ENCODE results near the gene TMEM94.
"Not testable (repeated sequence)": the region's sequence is repeated elsewhere in the genome, so short reads cannot be mapped to it uniquely, and the experiment has no call there.

Gene TMEM94

GRCh38 chr17:75445296-75445695 is 11.1 kb upstream of the TMEM94 start:
- no peak for DNase-seq (ENCODE audit: low read depth, low spot score)

DNA sequence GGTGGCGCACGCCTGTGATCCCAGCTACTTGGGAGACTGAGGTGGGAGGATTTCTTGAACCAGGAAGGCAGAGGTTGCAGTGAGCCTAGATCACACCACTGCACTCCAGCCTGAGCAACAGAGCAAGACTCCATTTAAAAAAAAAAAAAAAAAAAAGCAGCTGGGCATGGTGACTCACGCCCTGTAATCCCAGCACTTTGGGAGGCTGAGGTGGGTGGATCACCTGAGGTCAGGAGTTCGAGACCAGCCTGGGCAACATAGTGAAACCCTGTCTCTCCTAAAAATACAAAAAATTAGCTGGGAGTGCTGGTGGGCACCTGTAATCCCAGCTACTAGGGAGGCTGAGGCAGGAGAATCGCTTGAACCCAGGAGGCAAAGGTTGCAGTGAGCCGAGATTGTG is 10.5 kb upstream of the TMEM94 start:
- not testable (repeated sequence) for DNase-seq (ENCODE audit: low read depth, low spot score)

DNA sequence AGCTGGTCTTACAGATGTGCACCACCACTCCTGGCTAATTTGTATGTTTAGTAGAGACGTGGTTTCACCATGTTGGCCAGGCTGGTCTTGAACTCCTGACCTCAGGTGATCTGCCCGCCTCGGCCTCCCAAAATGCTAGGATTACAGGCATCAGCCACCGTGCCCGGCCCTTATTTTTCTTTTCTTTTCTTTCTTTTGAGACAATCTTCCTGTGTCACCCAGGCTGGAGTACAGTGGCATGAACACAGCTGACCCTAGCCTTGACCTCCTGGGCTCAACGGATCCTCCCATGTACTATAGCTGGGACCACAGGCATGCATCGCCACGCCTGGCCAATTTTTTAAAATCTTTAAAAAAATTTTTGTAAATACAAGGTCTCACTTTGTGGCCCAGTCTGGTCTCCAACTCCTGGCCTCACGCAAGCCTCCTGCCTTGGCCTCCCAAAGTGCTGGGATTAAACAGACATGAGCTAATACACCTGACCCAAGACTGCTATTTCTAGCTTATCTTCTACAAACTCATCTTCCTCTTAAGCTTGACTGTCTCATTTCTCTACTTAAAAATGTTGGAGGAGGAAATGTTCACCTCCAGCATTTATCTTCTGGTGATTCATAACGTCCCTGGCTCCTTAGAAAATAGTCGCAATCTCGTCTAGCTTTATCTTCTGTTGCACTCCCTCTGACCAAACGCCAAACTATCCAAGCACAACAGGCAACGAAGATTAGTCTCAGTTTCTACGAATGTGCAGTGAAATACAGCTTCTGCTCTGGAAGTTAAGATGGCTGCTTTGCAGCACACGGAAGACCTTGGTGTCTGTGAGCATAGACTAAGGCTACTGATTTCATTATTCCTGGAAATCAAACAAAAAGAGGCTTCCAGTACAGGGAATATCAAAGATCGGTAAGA is 8.2 kb upstream of the TMEM94 start:
- DNase-seq (ENCODE audit: low read depth, low spot score): no peak

GRCh38 chr17:75450270-75450669 is 6.2 kb upstream of the TMEM94 start:
- no peak for DNase-seq (ENCODE audit: low read depth, low spot score)

DNA sequence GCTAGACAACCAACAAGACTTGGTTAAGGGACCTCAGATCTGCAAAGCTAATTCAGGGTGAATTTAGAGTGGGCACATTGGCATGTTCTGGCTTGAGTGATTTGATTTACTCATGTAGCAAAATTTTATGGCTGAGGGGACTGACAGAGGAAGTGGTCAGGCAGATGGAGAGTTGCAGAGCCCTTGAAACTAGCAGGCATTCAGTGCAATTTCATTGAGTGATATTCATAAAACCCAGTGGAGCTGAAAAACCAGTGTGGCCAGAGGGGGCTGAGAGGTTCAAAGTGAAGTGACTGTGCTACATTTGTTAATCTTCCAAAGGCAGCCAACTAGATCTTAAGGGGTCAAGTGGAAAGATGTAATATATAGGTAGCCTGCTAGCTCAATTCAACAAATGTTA is 2.2 kb upstream of the TMEM94 start:
- no peak for DNase-seq (ENCODE audit: low read depth, low spot score)

DNA sequence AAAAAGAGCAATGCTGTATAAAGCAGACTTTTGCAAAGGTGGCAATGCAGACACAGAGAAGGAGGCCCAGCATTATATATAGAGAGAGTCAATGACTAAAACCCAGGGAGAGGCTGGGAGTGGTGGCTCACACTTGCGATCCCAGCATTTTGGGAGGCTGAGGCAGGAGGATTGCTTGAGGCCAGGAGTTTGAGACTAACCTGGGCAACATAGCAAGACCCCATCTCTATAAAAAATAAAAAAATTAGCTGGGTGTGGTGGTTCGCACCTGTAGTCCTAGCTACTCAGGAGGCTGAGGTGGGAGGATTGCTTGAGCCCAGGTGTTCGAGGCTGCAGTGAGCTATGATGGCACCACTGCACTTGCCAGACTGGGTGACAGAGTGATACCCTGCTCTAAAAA is 1.8 kb upstream of the TMEM94 start:
- not testable (repeated sequence) for DNase-seq (ENCODE audit: low read depth, low spot score)

- DNase-seq (ENCODE audit: low read depth, low spot score): no peak
These were observed 407 bp upstream of the TMEM94 start for GRCh38 chr17:75456039-75456416.

GRCh38 chr17:75457047-75457654 is 716 bp downstream of the TMEM94 start:
- no peak for DNase-seq (ENCODE audit: low read depth, low spot score)

- DNase-seq (ENCODE audit: low read depth, low spot score): no peak
These were observed 2.8 kb downstream of the TMEM94 start for GRCh38 chr17:75459246-75459589.

- DNase-seq (ENCODE audit: low read depth, low spot score): no peak
These were observed 3.3 kb downstream of the TMEM94 start for GRCh38 chr17:75459590-75460267.

DNA sequence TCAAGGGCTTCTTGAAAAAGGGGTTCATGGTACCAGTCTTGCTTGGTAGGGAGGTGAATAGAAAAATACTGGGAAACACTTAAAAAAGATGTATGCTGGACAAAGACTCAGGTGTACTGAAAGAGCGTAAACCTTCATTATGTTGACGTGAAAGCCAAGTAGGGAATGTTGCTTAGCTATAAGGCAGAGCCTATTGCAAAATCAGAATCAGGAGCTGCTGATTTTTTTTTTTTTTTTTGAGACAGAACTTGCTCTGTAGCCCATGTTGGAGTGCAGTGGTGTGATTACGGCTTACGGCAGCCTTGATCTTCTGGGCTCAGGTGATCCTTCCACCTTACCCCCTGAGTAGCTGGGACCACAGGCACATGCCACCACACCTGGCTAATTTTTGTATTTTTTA is 3.9 kb downstream of the TMEM94 start:
- no peak for DNase-seq (ENCODE audit: low read depth, low spot score)

DNA sequence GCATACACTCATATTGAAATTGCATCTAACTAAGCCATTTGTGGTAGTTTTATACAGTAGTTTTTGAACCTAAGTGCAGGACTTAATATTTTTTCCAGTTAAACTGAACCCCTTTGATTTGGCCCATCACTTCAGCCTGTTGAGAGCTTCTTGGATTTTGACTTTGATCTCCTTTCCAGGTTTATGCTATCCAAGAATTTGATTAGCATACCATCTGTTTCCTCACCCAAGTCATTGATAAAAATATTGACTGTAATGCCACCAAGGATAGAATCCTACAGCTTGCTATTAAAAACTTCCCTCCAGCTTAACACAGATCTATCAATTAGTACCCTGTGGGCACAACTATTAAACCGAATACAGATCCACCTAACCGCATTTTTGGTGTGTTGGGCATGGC is 7.2 kb downstream of the TMEM94 start:
- no peak for DNase-seq (ENCODE audit: low read depth, low spot score)

- DNase-seq (ENCODE audit: low read depth, low spot score): no peak
These were observed 8.6 kb downstream of the TMEM94 start for GRCh38 chr17:75465039-75465438.

- DNase-seq (ENCODE audit: low read depth, low spot score): no peak
These were observed 11.9 kb downstream of the TMEM94 start for GRCh38 chr17:75468291-75468754.

GRCh38 chr17:75468779-75469373 is 12.4 kb downstream of the TMEM94 start:
- DNase-seq (ENCODE audit: low read depth, low spot score): no peak

DNA sequence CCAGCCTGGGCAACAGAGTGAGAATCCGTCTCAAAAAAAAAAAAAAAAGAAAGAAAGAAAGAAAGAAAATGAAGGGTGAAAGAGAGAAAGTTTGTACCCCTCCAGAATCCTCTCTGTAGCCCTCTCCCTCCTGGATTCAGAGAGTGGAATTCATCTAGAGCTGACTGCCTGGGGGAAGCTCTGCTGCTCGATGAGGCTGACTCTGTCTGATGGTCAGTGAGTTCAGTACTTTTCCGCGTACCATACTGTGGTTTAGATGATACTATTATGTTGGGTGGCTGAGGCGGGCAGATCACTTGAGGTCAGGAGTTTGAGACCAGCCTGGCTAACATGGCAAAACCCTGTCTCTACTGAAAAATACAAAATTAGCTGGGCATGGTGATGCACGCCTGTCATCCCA is 14.8 kb downstream of the TMEM94 start:
- DNase-seq (ENCODE audit: low read depth, low spot score): no peak

GRCh38 chr17:75472119-75472518 is 15.7 kb downstream of the TMEM94 start:
- no peak for DNase-seq (ENCODE audit: low read depth, low spot score)

GRCh38 chr17:75473246-75473645 is 16.8 kb downstream of the TMEM94 start:
- DNase-seq (ENCODE audit: low read depth, low spot score): no peak

- DNase-seq (ENCODE audit: low read depth, low spot score): no peak
These were observed 18.3 kb downstream of the TMEM94 start for GRCh38 chr17:75474736-75475135.

DNA sequence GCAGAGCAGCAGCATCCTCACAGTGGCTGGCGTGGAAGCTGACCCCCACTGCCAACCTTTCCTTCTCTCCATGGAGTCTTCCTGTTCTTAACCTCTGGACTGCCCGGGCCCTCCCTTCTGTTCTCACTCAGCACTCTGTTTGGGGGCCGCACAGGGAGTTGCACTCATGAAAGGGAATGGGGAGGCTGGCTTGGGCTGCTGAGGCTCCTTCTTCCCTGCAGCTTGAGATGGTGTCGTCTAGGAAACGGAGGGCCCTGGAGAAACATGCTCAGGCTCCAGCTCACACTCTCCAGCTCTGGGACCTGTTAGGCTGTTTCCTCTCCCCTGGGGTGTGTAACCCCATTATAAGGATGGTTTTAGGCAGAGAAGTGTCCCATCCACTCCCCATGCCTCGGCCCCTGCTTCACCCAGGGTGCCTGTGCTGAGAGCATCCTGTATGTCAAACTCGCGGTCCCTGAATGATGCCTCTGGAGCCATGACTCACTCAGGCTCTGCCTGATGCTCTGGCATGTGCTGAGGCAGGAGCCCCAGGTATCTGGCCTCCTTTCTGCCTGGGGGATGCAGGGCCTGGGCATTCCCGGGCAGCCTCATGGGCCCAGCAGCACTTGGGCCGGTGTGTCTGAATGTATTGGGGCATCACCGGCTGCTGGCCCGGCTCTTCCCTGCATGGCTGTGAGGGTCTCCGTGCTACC is 18.9 kb downstream of the TMEM94 start:
- DNase-seq (ENCODE audit: low read depth, low spot score): no peak

- no peak for DNase-seq (ENCODE audit: low read depth, low spot score)
These were observed 19.4 kb downstream of the TMEM94 start for GRCh38 chr17:75475851-75476250.

- DNase-seq (ENCODE audit: low read depth, low spot score): no peak
These were observed 19.8 kb downstream of the TMEM94 start for GRCh38 chr17:75476271-75476671.
